ENCODE results near the gene SPATA33. TPM values are rescaled to one million over a fixed set of nuclear protein-coding genes. Genes with fewer than 3 reads are reported as not detected.

The SPATA33 gene
- total RNA-seq, 1 experiment from 2014 or later = 25.6 TPM

- no peaks in the 10 kb centered on the region for H3K27me3 ChIP-seq (ENCODE audit: insufficient read depth, low read depth)
- TF ChIP-seq EZH2 (IDR thresholded peaks at IDR 0.05; ENCODE audit: low read depth) = no peak
- no peak for TF ChIP-seq CTCF (conservative IDR thresholded peaks at IDR 0.05)
- intact Hi-C loops (cut with micrococcal nuclease; ENCODE audit: unreplicated experiment) = no loop called here
- no peak overlapping the region for H2AFZ ChIP-seq
- no peaks in the 10 kb centered on the region for H3K9me3 ChIP-seq (ENCODE audit: insufficient read depth, low read depth)
- no peak overlapping the region for H3K4me3 ChIP-seq
- H3K9me2 ChIP-seq (ENCODE audit: insufficient read depth) = no peaks in the 10 kb centered on the region
- ChIA-PET POLR2A (ENCODE audit: unreplicated experiment) (no interaction called here), CTCF (interaction anchor here (0.6 kb wide), 1 partner anchor 85 kb away, joined by 5 read pairs; no protein-coding TSS in a partner anchor)
- peaks cover 32% of the 10 kb centered on the region for H3K79me2 ChIP-seq (ENCODE audit: low read depth)
- H4K20me1 ChIP-seq (ENCODE audit: insufficient read depth) = peaks cover 16% of the 10 kb centered on the region
- no peak overlapping the region for H3K4me2 ChIP-seq
- H3K27ac ChIP-seq = no peak overlapping the region
- peaks cover 36% of the 10 kb centered on the region for H3F3A ChIP-seq (ENCODE audit: insufficient read depth, low read depth)
- H3K36me3 ChIP-seq (ENCODE audit: low read depth) = peaks cover 5% of the 10 kb centered on the region; the same call in 1 of the 2 replicates
- BruUV-seq (replicated peaks) = no TSS peak
- DNase-seq = no peak
- H3K4me1 ChIP-seq (replicated peaks; ENCODE audit: insufficient read depth) = peaks cover 11% of the 10 kb centered on the region
Measured at GRCh38 chr16:89691231-89691985, 33.8 kb downstream of the SPATA33 start.

- Histone ChIP-seq H3K4me2 (no peak overlapping the region), H4K20me1 (ENCODE audit: insufficient read depth) (peaks cover 18% of the 10 kb centered on the region), H3K9me2 (ENCODE audit: insufficient read depth) (no peaks in the 10 kb centered on the region), H3F3A (ENCODE audit: insufficient read depth, low read depth) (peaks cover 35% of the 10 kb centered on the region), H3K27ac (no peak overlapping the region), H3K27me3 (ENCODE audit: insufficient read depth, low read depth) (no peaks in the 10 kb centered on the region), H2AFZ (no peak overlapping the region), H3K36me3 (ENCODE audit: low read depth) (peaks cover 5% of the 10 kb centered on the region; the same call in 1 of the 2 replicates), H3K9me3 (ENCODE audit: insufficient read depth, low read depth) (no peaks in the 10 kb centered on the region), H3K4me1 (replicated peaks; ENCODE audit: insufficient read depth) (peaks cover 11% of the 10 kb centered on the region), H3K4me3 (no peak overlapping the region), H3K79me2 (ENCODE audit: low read depth) (peaks cover 30% of the 10 kb centered on the region)
- CTCF ChIA-PET = no interaction called here
- TF ChIP-seq CTCF (conservative IDR thresholded peaks at IDR 0.05) = no peak
- TF ChIP-seq EZH2 (IDR thresholded peaks at IDR 0.05; ENCODE audit: low read depth) = no peak
- DNase-seq = no peak
- POLR2A ChIA-PET (ENCODE audit: unreplicated experiment) = no interaction called here
- no TSS peak for BruUV-seq (replicated peaks)
- intact Hi-C loops (cut with micrococcal nuclease; ENCODE audit: unreplicated experiment) = no loop called here
Measured at GRCh38 chr16:89691986-89692569, 34.4 kb downstream of the SPATA33 start.

GRCh38 chr16:89693289-89693731, 35.7 kb downstream of the SPATA33 start:
- Histone ChIP-seq H3K79me2 (ENCODE audit: low read depth) (peaks cover 18% of the 10 kb centered on the region), H3K4me2 (no peak overlapping the region), H3K9me3 (ENCODE audit: insufficient read depth, low read depth) (no peaks in the 10 kb centered on the region), H3K27me3 (ENCODE audit: insufficient read depth, low read depth) (no peaks in the 10 kb centered on the region), H4K20me1 (ENCODE audit: insufficient read depth) (peaks cover 23% of the 10 kb centered on the region), H3K9me2 (ENCODE audit: insufficient read depth) (no peaks in the 10 kb centered on the region), H3K4me3 (no peak overlapping the region), H3K36me3 (ENCODE audit: low read depth) (peaks cover 5% of the 10 kb centered on the region; the same call in 1 of the 2 replicates), H3F3A (ENCODE audit: insufficient read depth, low read depth) (peaks cover 25% of the 10 kb centered on the region), H3K27ac (no peak overlapping the region), H2AFZ (no peak overlapping the region), H3K4me1 (replicated peaks; ENCODE audit: insufficient read depth) (peaks cover 2% of the 10 kb centered on the region)
- DNase-seq = no peak
- BruUV-seq (replicated peaks) = no TSS peak
- intact Hi-C loops (cut with micrococcal nuclease; ENCODE audit: unreplicated experiment) = no loop called here
- TF ChIP-seq EZH2 (IDR thresholded peaks at IDR 0.05; ENCODE audit: low read depth) (no peak), CTCF (conservative IDR thresholded peaks at IDR 0.05) (no peak)
- POLR2A ChIA-PET (ENCODE audit: unreplicated experiment) = interaction anchor here (0.6 kb wide), 2 partner anchors 13 to 94 kb away, joined by 5 to 6 read pairs; no protein-coding TSS in a partner anchor
- CTCF ChIA-PET = interaction anchor here (0.6 kb wide), 1 partner anchor 17 kb away, joined by 3 read pairs; no protein-coding TSS in a partner anchor

Measured in PC-9 (cell line).